Chondrocyte (in vitro differentiated cells): ENCODE measurements around the gene CREBRF. TPM values are rescaled to one million over a fixed set of nuclear protein-coding genes. Genes with fewer than 3 reads are reported as not detected.
A peak's percentile ranks its signal among the peaks of the same experiment; 100 is the strongest.

ENCODE experiments used
- DNase-seq: peaks from one replicate; pipeline ENCODE4 v3.0.0; 2021; ENCODE audit warnings: mixed read lengths, low spot score
- H3K27ac Mint-ChIP-seq: one replicate; pipeline ENCODE4 v1.8.0; 2021; ENCODE audit warnings: mild to moderate bottlenecking, moderate library complexity, mixed read lengths; ENCODE audit not compliant: unreplicated experiment
- H3K27me3 Mint-ChIP-seq: 2 replicates; pipeline ENCODE4 v1.8.0; 2021; ENCODE audit warnings: low read depth, mixed read lengths
- H3K36me3 Mint-ChIP-seq: 2 replicates; pipeline ENCODE4 v1.8.0; 2021; ENCODE audit warnings: low read depth, mixed read lengths
- H3K4me1 Mint-ChIP-seq: 2 replicates; pipeline ENCODE4 v1.8.0; 2021; ENCODE audit warnings: low read depth, mild to moderate bottlenecking, mixed read lengths
- H3K4me3 Mint-ChIP-seq: one replicate; pipeline ENCODE4 v1.8.0; 2021; ENCODE audit warnings: mild to moderate bottlenecking, moderate library complexity, mixed read lengths; ENCODE audit not compliant: unreplicated experiment
- H3K9me3 Mint-ChIP-seq: 2 replicates; pipeline ENCODE4 v1.8.0; 2021; ENCODE audit warnings: low read depth, mixed read lengths
- total RNA-seq: library from RNA; stranded (reverse); gene quantifications from 3 replicates; pipeline ENCODE4 v1.2.1, GENCODE V29; 2021
- TF ChIP-seq, protein P1 (sequence below): fragments of 200-600 bp; sonication (generic); IDR thresholded peaks from 2 replicates; pipeline ENCODE4 v1.5.0; 2021; ENCODE audit warnings: antibody characterized with exemption, mild to moderate bottlenecking, moderate library complexity

Gene CREBRF
- total RNA-seq, 1 donor from 2014 or later: 14.7 TPM

DNA sequence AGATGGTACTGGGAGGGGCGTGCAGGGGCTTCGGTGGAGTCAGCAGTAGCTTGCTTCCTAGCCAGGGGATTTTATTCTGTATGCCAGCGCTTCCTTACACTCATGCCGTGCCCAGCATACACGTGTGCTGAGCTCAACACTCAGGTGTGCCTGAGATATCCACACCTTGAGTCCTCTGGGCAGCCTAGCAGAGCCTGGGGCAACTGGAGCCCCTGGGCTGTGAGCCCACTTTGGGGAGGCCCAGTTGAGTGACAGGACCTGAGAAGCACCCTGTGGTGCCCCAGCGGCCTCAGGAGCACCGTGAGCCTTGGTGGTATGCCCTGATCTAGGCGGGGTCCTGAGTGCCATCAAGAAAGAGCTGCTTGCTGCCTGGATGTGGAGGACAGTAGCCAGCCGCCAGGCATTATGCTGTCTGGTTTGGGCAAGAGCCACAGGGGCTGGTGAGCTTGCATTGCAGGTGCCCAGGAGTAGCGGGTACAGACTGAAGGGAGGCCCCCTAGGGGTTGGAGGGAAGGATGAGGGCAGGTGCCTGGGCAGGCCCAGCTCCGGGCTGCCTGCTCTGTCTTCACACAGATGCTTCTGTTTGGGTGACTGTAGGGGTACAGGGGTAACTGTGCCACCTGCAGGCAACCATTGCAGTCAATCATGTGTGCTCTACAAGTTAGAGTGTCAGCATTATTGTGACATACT lies 131.0 kb downstream of the CREBRF start:
- H3K27ac Mint-ChIP-seq: no peak overlapping the region
- no peaks in the 10 kb centered on the region for H3K36me3 Mint-ChIP-seq
- no peaks in the 10 kb centered on the region for H3K9me3 Mint-ChIP-seq
- H3K4me3 Mint-ChIP-seq: no peak overlapping the region
- H3K27me3 Mint-ChIP-seq: no peaks in the 10 kb centered on the region
- TF ChIP-seq, protein P1, sequence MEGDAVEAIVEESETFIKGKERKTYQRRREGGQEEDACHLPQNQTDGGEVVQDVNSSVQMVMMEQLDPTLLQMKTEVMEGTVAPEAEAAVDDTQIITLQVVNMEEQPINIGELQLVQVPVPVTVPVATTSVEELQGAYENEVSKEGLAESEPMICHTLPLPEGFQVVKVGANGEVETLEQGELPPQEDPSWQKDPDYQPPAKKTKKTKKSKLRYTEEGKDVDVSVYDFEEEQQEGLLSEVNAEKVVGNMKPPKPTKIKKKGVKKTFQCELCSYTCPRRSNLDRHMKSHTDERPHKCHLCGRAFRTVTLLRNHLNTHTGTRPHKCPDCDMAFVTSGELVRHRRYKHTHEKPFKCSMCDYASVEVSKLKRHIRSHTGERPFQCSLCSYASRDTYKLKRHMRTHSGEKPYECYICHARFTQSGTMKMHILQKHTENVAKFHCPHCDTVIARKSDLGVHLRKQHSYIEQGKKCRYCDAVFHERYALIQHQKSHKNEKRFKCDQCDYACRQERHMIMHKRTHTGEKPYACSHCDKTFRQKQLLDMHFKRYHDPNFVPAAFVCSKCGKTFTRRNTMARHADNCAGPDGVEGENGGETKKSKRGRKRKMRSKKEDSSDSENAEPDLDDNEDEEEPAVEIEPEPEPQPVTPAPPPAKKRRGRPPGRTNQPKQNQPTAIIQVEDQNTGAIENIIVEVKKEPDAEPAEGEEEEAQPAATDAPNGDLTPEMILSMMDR: peak; percentile 13
- DNase-seq: no peak
- no peaks in the 10 kb centered on the region for H3K4me1 Mint-ChIP-seq

DNA sequence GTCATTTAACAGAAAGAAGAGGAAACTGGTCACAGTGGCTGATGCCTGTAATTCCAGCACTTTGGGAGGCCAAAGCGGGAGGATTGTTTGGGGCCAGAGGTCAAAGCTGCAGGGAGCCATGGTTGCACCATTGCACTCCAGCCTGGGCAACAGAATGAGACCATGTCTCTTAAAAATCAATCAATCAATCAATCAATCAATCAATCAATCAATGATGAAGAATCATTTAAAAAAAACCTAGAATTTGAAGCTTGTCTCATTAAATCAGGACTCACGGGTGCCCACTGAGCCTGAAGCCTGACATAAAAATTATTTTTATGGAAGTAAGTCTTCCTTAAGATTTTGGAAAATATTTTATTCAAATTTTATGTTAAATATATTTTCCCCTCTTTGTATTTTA lies 132.1 kb downstream of the CREBRF start:
- TF ChIP-seq, protein P1: no peak
- Mint-ChIP-seq H3K9me3 (no peaks in the 10 kb centered on the region), H3K4me1 (no peaks in the 10 kb centered on the region), H3K27me3 (no peaks in the 10 kb centered on the region), H3K36me3 (no peaks in the 10 kb centered on the region), H3K4me3 (no peak overlapping the region), H3K27ac (no peak overlapping the region)
- no peak for DNase-seq

Other genes starting within 250 kb of the CREBRF start
- gene ERGIC1, start 222.1 kb upstream of the CREBRF start, total RNA-seq: 141 to 154 TPM (median 148 TPM) in 3 replicates
- 40.2 to 43.6 TPM (median 43.5 TPM) in 3 replicates for gene RPL26L1, start 96.9 kb upstream of the CREBRF start, total RNA-seq
- 257 to 277 TPM (median 272 TPM) in 3 replicates for gene ATP6V0E1, start 72.6 kb upstream of the CREBRF start, total RNA-seq
- gene BNIP1, start 88.2 kb downstream of the CREBRF start, total RNA-seq: 9.4 to 11.2 TPM (median 9.5 TPM) in 3 replicates
- gene NKX2-5, start 178.9 kb downstream of the CREBRF start, total RNA-seq: 14.8 to 23.7 TPM (median 15.4 TPM) in 3 replicates